ENCODE measurements around the gene CCT6A. TPM values are rescaled to one million over a fixed set of nuclear protein-coding genes. Genes with fewer than 3 reads are reported as not detected.
"Not testable (repeated sequence)": the region's sequence is repeated elsewhere in the genome, so short reads cannot be mapped to it uniquely, and the experiment has no call there.

Gene CCT6A
- total RNA-seq, 1 donor from 2014 or later: 236 TPM

- no peaks in the 10 kb centered on the region for H3K27me3 ChIP-seq (ENCODE audit: control insufficient read depth, insufficient read depth, low read length)
- H3K36me3 ChIP-seq (ENCODE audit: control insufficient read depth, insufficient read depth, low read length): no peaks in the 10 kb centered on the region
- no peak within 1 kb of the TSS for H3K4me3 ChIP-seq (ENCODE audit: low read depth, low read length)
- DNase-seq (ENCODE audit: low read depth): no peak
- TF ChIP-seq CTCF (IDR thresholded peaks at IDR 0.05; ENCODE audit: insufficient read depth, low read length, poor library complexity, severe bottlenecking): peak; percentile 53
These were observed 41.4 kb downstream of the CCT6A start, which contains the start of gene PHKG1 for GRCh38 chr7:56092789-56093531. Gene PHKG1, minus strand, starts transcription at chr7:56092952. Its CDS starts 4,011 bp downstream, at chr7:56088941.

- Histone ChIP-seq H3K27me3 (ENCODE audit: control insufficient read depth, insufficient read depth, low read length) (no peaks in the 10 kb centered on the region), H3K36me3 (ENCODE audit: control insufficient read depth, insufficient read depth, low read length) (peaks cover 2% of the 10 kb centered on the region), H3K4me3 (ENCODE audit: low read depth, low read length) (no peak overlapping the region)
- TF ChIP-seq CTCF (IDR thresholded peaks at IDR 0.05; ENCODE audit: insufficient read depth, low read length, poor library complexity, severe bottlenecking): no peak
- no peak for DNase-seq (ENCODE audit: low read depth)
These were observed 46.1 kb downstream of the CCT6A start for GRCh38 chr7:56097700-56098099.

DNA sequence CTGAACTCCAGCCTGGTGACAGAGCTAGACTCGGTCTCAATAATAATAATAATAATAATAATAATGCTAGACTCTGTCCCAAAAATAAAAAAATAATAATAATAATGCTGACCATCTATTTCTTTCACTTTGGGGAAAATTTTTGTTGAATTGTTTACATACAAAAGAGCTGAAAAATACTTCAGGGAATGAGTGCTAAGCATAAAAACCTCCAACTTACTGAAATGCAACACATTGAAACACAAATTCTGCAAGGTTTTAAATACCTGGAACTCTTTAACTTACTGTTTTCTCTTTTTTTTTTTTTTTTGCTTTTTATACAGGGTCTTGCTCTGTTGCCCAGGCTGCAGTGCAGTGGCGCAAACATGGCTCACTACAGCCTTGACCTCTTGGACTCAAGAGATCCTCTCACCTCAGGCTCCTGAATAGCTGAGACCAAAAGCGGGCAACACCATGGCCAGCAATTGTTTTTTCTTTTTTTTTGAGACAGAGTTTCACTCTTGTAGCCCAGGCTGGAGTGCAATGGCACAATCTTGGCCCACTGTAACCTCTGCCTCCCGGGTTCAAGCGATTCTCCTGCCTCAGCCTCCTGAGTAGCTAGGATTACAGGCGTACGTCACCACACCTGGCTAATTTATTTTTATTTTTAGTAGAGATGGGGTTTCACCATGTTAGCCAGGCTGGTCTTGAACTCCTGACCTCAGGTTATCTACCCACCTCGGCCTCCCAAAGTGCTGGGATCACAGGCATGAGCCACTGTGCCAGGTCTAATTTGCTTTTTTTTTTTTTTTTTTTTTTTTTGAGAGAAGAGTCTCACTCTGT lies 46.8 kb downstream of the CCT6A start:
- DNase-seq (ENCODE audit: low read depth); H3K4me3 ChIP-seq (ENCODE audit: low read depth, low read length); H3K27me3 ChIP-seq (ENCODE audit: control insufficient read depth, insufficient read depth, low read length); H3K36me3 ChIP-seq (ENCODE audit: control insufficient read depth, insufficient read depth, low read length): not testable (repeated sequence)

GRCh38 chr7:56099653-56100052 lies 48.1 kb downstream of the CCT6A start:
- no peak for DNase-seq (ENCODE audit: low read depth)
- H3K27me3 ChIP-seq (ENCODE audit: control insufficient read depth, insufficient read depth, low read length): no peaks in the 10 kb centered on the region
- H3K36me3 ChIP-seq (ENCODE audit: control insufficient read depth, insufficient read depth, low read length): peaks cover 4% of the 10 kb centered on the region
- H3K4me3 ChIP-seq (ENCODE audit: low read depth, low read length): no peak overlapping the region
- no peak for TF ChIP-seq CTCF (IDR thresholded peaks at IDR 0.05; ENCODE audit: insufficient read depth, low read length, poor library complexity, severe bottlenecking)

- H3K27me3 ChIP-seq (ENCODE audit: control insufficient read depth, insufficient read depth, low read length); H3K4me3 ChIP-seq (ENCODE audit: low read depth, low read length); DNase-seq (ENCODE audit: low read depth); H3K36me3 ChIP-seq (ENCODE audit: control insufficient read depth, insufficient read depth, low read length): not testable (repeated sequence)
These were observed 52.6 kb downstream of the CCT6A start for GRCh38 chr7:56104138-56104537.

DNA sequence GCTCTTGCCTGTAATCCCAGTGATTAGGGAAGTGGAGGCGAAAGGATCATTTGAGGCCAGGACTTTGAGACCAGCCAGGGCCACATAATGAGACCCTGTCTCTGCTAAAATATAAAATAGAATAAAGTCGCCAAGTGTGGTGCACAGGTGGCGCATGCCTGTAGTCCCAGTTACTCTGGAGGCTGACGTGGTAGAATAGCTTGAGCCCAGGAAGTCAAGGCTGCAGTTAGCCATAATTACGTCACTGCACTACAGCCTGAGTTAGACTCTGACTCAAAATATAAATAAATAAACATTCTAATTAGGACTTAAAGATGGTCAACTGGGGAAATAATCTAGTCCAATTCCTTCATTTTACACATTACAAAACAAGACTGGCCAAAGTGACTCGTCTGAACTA lies 53.9 kb downstream of the CCT6A start:
- TF ChIP-seq CTCF (IDR thresholded peaks at IDR 0.05; ENCODE audit: insufficient read depth, low read length, poor library complexity, severe bottlenecking): no peak
- peak; percentile 55 for DNase-seq (ENCODE audit: low read depth)
- peaks cover 4% of the 10 kb centered on the region for H3K36me3 ChIP-seq (ENCODE audit: control insufficient read depth, insufficient read depth, low read length)
- H3K4me3 ChIP-seq (ENCODE audit: low read depth, low read length): peak overlapping the region; percentile 85
- no peaks in the 10 kb centered on the region for H3K27me3 ChIP-seq (ENCODE audit: control insufficient read depth, insufficient read depth, low read length)
